NB4 (cell line): ENCODE results near the gene PIEZO2.

Source experiments
- POLR2A ChIP-seq: IDR thresholded peaks from 2 replicates; pipeline ENCODE4 v1.6.1; 2011; ENCODE audit warnings: mild to moderate bottlenecking; ENCODE audit not compliant: insufficient read length; ENCODE audit errors: extremely low read depth
- TF ChIP-seq, protein P1 (sequence below): IDR thresholded peaks from one replicate; pipeline ENCODE4 v1.5.1; 2012; ENCODE audit warnings: low read depth, low read length
- TF ChIP-seq, protein P2 (sequence below): IDR thresholded peaks from 2 replicates; pipeline ENCODE4 v1.6.1; 2011; ENCODE audit warnings: low read depth, low read length

DNA sequence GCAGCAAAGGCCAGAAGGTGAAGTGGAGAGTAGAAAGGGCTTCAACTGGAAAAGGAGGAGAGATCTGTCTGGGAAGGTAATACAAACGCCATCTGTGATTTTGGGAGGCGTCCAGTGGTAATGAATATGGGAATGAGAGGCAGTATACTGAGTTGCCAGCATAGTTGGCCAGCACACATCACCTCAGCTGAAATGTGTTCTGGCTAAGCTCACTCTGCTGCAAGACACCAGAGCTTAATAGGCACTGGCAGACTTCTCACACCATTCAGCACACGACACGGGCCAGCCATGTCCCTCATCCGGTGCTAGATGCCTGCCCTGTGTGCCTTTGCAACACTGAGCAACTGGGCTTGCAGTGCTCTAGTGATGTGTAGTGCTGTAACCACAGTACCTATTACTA lies 277.1 kb downstream of the PIEZO2 start:
- TF ChIP-seq, protein P1, sequence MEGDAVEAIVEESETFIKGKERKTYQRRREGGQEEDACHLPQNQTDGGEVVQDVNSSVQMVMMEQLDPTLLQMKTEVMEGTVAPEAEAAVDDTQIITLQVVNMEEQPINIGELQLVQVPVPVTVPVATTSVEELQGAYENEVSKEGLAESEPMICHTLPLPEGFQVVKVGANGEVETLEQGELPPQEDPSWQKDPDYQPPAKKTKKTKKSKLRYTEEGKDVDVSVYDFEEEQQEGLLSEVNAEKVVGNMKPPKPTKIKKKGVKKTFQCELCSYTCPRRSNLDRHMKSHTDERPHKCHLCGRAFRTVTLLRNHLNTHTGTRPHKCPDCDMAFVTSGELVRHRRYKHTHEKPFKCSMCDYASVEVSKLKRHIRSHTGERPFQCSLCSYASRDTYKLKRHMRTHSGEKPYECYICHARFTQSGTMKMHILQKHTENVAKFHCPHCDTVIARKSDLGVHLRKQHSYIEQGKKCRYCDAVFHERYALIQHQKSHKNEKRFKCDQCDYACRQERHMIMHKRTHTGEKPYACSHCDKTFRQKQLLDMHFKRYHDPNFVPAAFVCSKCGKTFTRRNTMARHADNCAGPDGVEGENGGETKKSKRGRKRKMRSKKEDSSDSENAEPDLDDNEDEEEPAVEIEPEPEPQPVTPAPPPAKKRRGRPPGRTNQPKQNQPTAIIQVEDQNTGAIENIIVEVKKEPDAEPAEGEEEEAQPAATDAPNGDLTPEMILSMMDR = no peak
- TF ChIP-seq, protein P2, sequence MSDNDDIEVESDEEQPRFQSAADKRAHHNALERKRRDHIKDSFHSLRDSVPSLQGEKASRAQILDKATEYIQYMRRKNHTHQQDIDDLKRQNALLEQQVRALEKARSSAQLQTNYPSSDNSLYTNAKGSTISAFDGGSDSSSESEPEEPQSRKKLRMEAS = no peak
- no peak for TF ChIP-seq POLR2A
